ENCODE data around the gene ADAMTS12. TPM values are rescaled to one million over a fixed set of nuclear protein-coding genes. Genes with fewer than 3 reads are reported as not detected.

Gene ADAMTS12
- total and polyA plus RNA-seq, 2 of the 8 experiments (the other 6 are each of a cell fraction or from before 2014, with no cell fraction given), result 6.4 to 12.8 TPM

DNA sequence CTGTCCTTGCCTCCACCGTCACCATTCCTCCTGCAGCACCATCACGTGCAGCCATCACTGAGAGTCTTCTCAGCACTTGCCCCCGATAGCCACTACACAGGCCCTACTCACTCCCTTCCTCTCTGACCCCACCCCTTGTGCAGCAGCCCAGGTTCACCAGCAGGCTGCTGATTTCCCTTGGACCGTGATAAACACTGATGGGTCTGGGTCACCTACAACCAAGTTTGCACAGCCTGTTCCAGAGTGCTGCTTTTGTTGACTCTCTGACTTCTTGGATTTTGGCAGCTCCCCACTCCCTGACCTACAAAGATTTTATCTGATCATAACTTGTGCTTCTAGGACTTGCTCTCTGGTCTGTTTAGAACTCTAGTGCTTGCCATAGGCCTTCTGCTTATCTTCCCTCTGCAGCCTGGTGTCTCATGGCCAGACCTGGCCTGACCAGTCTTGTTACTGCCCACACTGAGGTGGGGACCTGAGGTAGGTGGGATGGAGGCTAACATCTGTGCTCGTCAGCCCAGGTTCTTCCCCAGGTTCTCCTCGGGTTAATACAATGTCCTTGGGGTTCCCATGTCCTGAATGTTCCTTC lies 341.7 kb downstream of the ADAMTS12 start:
- H3K4me3 ChIP-seq (ENCODE audit: extremely low read depth in 1 of 4, insufficient read depth in 2 of 4, low read depth in 3 of 4, low read length in 4 of 4), result no peak overlapping the region
- no peak overlapping the region for H2BK20ac ChIP-seq (ENCODE audit: low read length)

More for the DNA sequence above, 341.7 kb downstream of the ADAMTS12 start:
- no peak for DNase-seq (ENCODE audit: low read depth in 1 of 2, low spot score in 2 of 2)
- Histone ChIP-seq H3K23ac (ENCODE audit: insufficient read length) (no peak overlapping the region), H3K79me2 (ENCODE audit: control insufficient read depth in 1 of 2, insufficient read depth in 2 of 2, low read length in 2 of 2) (no peaks in the 10 kb centered on the region), H2BK5ac (ENCODE audit: low read depth, low read length) (no peak overlapping the region), H3K27ac (ENCODE audit: low read depth, low read length) (no peak overlapping the region), H3K36me3 (ENCODE audit: control insufficient read depth in 2 of 4, insufficient read depth in 4 of 4, low read length in 3 of 4) (no peaks in the 10 kb centered on the region), H2BK12ac (ENCODE audit: low read depth, low read length) (no peak overlapping the region), H4K8ac (ENCODE audit: extremely low read depth, insufficient read depth, low read length) (no peak overlapping the region), H3K27me3 (replicated peaks in 1 of 4; ENCODE audit: control insufficient read depth in 3 of 4, extremely low read depth in 1 of 4, insufficient read depth in 3 of 4, low read length in 3 of 4) (no peaks in the 10 kb centered on the region), H3K4me1 (replicated peaks in 1 of 4; ENCODE audit: control insufficient read depth in 3 of 4, insufficient read depth in 4 of 4, low read length in 3 of 4) (0 out of 7 replicates have a peak, but pooled peaks cover 0 to 2% (median 0%) of the 10 kb centered on the region in 4 experiments), H4K91ac (replicated peaks; ENCODE audit: insufficient read length, low read length) (no peak overlapping the region), H3K56ac (replicated peaks; ENCODE audit: insufficient read length, low read depth, low read length) (no peak overlapping the region), H4K20me1 (replicated peaks in 1 of 2; ENCODE audit: control insufficient read depth in 1 of 2, insufficient read depth in 2 of 2, low read length in 2 of 2) (no peaks in the 10 kb centered on the region), H2BK15ac (ENCODE audit: low read length) (no peak overlapping the region), H3K18ac (ENCODE audit: extremely low read depth, low read length) (no peak overlapping the region), H3K9me3 (ENCODE audit: insufficient read depth in 2 of 2, low read depth in 1 of 2, low read length in 1 of 2) (no peaks in the 10 kb centered on the region), H3K23me2 (ENCODE audit: low read depth, low read length) (no peaks in the 10 kb centered on the region), H2BK120ac (replicated peaks; ENCODE audit: low read depth, low read length) (no peak overlapping the region), H3K4ac (replicated peaks; ENCODE audit: insufficient read length, low read depth, low read length) (no peak overlapping the region), H3K9ac (replicated peaks in 1 of 4; ENCODE audit: extremely low read depth in 1 of 4, low read depth in 3 of 4, low read length in 3 of 4) (no peak overlapping the region), H3K4me2 (ENCODE audit: insufficient read depth in 1 of 2, low read depth in 2 of 2, low read length in 2 of 2) (no peak overlapping the region), H2AK5ac (ENCODE audit: low read depth, low read length) (no peak overlapping the region), H3K79me1 (ENCODE audit: low read depth, low read length) (no peaks in the 10 kb centered on the region), H3K14ac (ENCODE audit: insufficient read length) (no peak overlapping the region), H4K5ac (ENCODE audit: insufficient read length, low read depth, low read length) (no peak overlapping the region), H2AFZ (ENCODE audit: low read length) (no peak overlapping the region)
- FAIRE-seq, result no peak
- no peak for TF ChIP-seq BCL11A (IDR thresholded peaks at IDR 0.05; ENCODE audit: low read depth in 2 of 2, low read length in 2 of 2)
- TF ChIP-seq EZH2 (IDR thresholded peaks at IDR 0.05; ENCODE audit: low read depth, low read length, severe bottlenecking), result no peak
- no peak for TF ChIP-seq KDM5A (IDR thresholded peaks at IDR 0.05; ENCODE audit: low read length)
- TF ChIP-seq EP300 (IDR thresholded peaks at IDR 0.05; ENCODE audit: borderline replicate concordance in 1 of 2, low read depth in 2 of 2, low read length in 2 of 2), result no peak
- no peak for TF ChIP-seq GTF2F1 (IDR thresholded peaks at IDR 0.05; ENCODE audit: borderline replicate concordance, low read depth, low read length)
- TF ChIP-seq POU5F1 (IDR thresholded peaks at IDR 0.05; ENCODE audit: low read depth, low read length), result no peak
- TF ChIP-seq FOSL1 (IDR thresholded peaks at IDR 0.05; ENCODE audit: insufficient read depth, low read depth, low read length), result no peak
- ChIA-PET CTCF (ENCODE audit: partially characterized antibody) (interaction anchor here (0.6 to 1.4 kb wide), 3 partner anchors 38 to 420 kb away, joined by 3 read pairs; no protein-coding TSS in a partner anchor), POLR2A (ENCODE audit: partially characterized antibody) (no interaction called here)
- WGBS, 2 experiments (ENCODE audit: extremely low coverage in 1 of 2, insufficient coverage in 1 of 2, insufficient read length in 1 of 2, insufficient replicate concordance in 2 of 2, low coverage in 1 of 2, low lambda C conversion rate in 2 of 2, missing lambda C conversion rate in 1 of 2), result 83% methylated on average over 6 of the region's 6 CpGs; no CpG with 5 or more reads in 1 of the 2 experiments

Measured in H1 (cell line).